Measurements from ENCODE around the gene APH1B. TPM values are rescaled to one million over a fixed set of nuclear protein-coding genes. Genes with fewer than 3 reads are reported as not detected.

APH1B gene
- total and polyA plus RNA-seq, 7 donors, result 1.8 to 11.0 (median 7.9) TPM

DNA sequence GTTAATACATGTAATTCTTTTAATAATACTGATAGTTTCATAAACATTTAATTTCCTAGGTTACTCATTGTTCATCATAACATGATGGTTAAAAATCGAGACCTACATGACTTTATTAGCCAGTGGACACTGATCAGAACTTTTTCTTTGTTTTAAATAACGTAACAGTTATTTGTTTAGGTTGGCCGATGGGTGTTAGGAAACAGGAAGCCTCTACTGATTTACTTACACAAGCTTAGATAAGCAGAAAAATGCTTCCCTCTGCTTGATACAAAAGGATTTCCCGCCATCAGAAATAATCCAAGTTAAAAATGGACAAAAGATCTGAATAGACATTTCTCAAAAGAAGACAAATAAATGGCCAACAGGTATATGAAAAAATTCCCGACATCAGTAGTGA is 16.6 kb upstream of the APH1B start:
- intact Hi-C loops (cut with DNase I), result no loop called here
- Histone ChIP-seq H3K27me3 (no peaks in the 10 kb centered on the region), H3K36me3 (peaks cover 3 to 51% (median 7%) of the 10 kb centered on the region in 4 donors), H3K4me1 (no peaks in the 10 kb centered on the region), H3K9me3 (no peaks in the 10 kb centered on the region), H3K4me3 (no peak overlapping the region), H3K27ac (no peak overlapping the region)
- 87 to 90% methylated on average over 5 of the region's 5 CpGs for WGBS, 2 donors
- no peak for DNase-seq
- TF ChIP-seq, protein P1, sequence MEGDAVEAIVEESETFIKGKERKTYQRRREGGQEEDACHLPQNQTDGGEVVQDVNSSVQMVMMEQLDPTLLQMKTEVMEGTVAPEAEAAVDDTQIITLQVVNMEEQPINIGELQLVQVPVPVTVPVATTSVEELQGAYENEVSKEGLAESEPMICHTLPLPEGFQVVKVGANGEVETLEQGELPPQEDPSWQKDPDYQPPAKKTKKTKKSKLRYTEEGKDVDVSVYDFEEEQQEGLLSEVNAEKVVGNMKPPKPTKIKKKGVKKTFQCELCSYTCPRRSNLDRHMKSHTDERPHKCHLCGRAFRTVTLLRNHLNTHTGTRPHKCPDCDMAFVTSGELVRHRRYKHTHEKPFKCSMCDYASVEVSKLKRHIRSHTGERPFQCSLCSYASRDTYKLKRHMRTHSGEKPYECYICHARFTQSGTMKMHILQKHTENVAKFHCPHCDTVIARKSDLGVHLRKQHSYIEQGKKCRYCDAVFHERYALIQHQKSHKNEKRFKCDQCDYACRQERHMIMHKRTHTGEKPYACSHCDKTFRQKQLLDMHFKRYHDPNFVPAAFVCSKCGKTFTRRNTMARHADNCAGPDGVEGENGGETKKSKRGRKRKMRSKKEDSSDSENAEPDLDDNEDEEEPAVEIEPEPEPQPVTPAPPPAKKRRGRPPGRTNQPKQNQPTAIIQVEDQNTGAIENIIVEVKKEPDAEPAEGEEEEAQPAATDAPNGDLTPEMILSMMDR (IDR thresholded peaks at IDR 0.05), result no peak
- TF ChIP-seq POLR2AphosphoS5 (IDR thresholded peaks at IDR 0.05), result no peak
- no peak for TF ChIP-seq EP300 (IDR thresholded peaks at IDR 0.05)
- TF ChIP-seq POLR2A (IDR thresholded peaks at IDR 0.05), result no peak

DNA sequence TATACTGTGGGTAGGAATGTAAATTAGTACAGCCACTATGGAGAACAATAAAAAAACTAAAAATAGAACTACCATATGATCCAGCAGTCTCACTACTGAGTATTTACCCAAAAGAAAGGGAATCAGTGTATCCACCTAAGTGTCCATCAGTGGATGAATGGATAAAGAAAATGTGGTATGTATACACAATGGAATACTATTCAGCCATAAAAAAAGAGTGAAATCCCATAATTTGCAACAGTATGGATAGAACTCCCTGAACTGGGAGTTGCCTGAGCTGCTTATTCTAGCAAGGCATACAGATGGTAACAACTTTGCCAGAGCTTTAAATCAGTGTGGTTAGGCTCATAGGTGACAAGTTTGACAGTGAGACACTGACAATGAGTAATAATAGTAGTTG is 16.1 kb upstream of the APH1B start:
- TF ChIP-seq, protein P1 (IDR thresholded peaks at IDR 0.05), result no peak
- TF ChIP-seq POLR2AphosphoS5 (IDR thresholded peaks at IDR 0.05) (no peak), EP300 (IDR thresholded peaks at IDR 0.05) (no peak), POLR2A (IDR thresholded peaks at IDR 0.05) (no peak)
- no peaks in the 10 kb centered on the region for H3K4me1 ChIP-seq
- no peaks in the 10 kb centered on the region for H3K27me3 ChIP-seq
- no peak overlapping the region for H3K27ac ChIP-seq
- H3K4me3 ChIP-seq, result no peak overlapping the region
- intact Hi-C loops (cut with DNase I), result no loop called here
- peaks cover 3 to 53% (median 7%) of the 10 kb centered on the region in 4 donors for H3K36me3 ChIP-seq
- no peak for DNase-seq
- H3K9me3 ChIP-seq, result no peaks in the 10 kb centered on the region

DNA sequence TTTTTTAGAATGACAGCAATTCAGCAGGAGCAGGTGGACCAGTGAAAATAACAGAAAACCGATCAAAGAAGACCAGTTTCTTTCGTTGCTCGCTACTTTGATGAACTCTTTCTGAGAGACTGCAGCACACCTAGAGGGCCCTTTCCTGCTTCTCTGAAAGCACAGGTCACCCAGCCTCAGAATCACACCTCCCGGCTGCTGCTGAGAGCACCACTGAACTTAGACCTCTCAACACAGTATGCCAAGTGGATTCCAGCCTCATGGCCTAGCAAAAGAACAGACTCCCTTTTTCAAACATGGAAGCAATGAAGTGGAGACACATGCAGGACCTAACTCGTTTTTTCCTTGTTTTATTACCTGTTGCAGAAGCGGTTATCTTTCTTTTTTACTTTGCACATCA is 13.9 kb upstream of the APH1B start:
- no peak for TF ChIP-seq POLR2A (IDR thresholded peaks at IDR 0.05)
- TF ChIP-seq, protein P1 (IDR thresholded peaks at IDR 0.05), result no peak
- no peak for TF ChIP-seq EP300 (IDR thresholded peaks at IDR 0.05)
- no peak for TF ChIP-seq POLR2AphosphoS5 (IDR thresholded peaks at IDR 0.05)
- H3K4me1 ChIP-seq, result no peaks in the 10 kb centered on the region
- intact Hi-C loops (cut with DNase I), result no loop called here
- H3K27me3 ChIP-seq, result no peaks in the 10 kb centered on the region
- H3K36me3 ChIP-seq, result peaks cover 3 to 53% (median 7%) of the 10 kb centered on the region in 4 donors
- H3K27ac ChIP-seq, result no peak overlapping the region
- DNase-seq, result no peak
- WGBS, 2 donors, result 83 to 88% methylated on average over 6 of the region's 6 CpGs
- H3K9me3 ChIP-seq, result no peaks in the 10 kb centered on the region
- no peak overlapping the region for H3K4me3 ChIP-seq

DNA sequence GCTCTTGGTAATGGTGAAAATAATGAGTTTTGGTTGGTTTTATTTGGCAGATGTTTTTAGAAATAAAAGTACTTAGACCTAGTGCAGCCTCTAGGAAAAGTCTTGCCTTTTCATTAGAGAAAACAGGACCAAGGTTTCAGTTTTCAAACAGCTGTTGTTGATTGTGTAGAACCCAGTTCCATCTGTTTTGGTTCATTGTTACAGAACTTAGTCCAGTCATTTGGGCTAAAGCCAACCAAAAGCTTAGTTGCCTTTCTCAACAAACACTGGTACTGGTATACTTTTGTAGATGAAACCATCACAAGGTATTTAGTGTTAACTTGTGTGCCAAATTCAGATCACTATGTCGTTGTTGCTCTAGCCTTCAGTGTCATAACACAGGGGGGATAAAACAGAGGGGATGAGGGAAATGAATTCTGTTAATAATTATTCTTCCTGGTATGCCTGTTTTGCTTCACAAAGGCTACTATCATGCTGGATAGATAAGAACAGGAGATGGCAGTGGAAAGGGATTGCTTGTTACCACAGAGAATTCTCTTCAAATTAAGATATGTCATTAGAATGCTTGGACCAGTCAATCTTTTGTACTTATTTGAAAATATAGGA is 12.6 kb upstream of the APH1B start:
- H3K36me3 ChIP-seq, result peaks cover 3 to 44% (median 5%) of the 10 kb centered on the region in 4 donors
- intact Hi-C loops (cut with DNase I), result no loop called here
- 34 to 70% methylated on average over 1 of the region's 1 CpG for WGBS, 2 donors

More for the DNA sequence above, 12.6 kb upstream of the APH1B start:
- H3K9me3 ChIP-seq, result no peaks in the 10 kb centered on the region
- no peaks in the 10 kb centered on the region for H3K4me1 ChIP-seq
- no peaks in the 10 kb centered on the region for H3K27me3 ChIP-seq
- TF ChIP-seq, protein P1 (IDR thresholded peaks at IDR 0.05), result no peak
- TF ChIP-seq POLR2A (IDR thresholded peaks at IDR 0.05), result no peak
- no peak for TF ChIP-seq EP300 (IDR thresholded peaks at IDR 0.05)
- no peak for TF ChIP-seq POLR2AphosphoS5 (IDR thresholded peaks at IDR 0.05)
- H3K27ac ChIP-seq, result no peak overlapping the region
- no peak for DNase-seq
- H3K4me3 ChIP-seq, result no peak overlapping the region

Measured in sigmoid colon (tissue), 7 donors.